ENCODE results near the gene CORO1C.

CORO1C gene

DNA sequence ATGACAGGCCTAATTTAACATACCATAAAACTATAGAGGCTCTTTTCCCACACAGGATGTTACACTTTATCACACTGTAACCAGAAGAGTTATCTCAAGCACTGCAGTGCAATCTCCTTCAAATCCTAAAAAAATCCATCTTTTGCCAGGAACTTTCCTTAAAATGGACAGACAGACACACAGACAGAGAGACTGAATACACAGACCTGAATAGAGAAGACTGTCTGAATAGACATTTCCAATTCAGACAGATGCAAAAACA, 6.5 kb downstream of the CORO1C start:
- no peak for DNase-seq (ENCODE audit: low read depth in 3 of 3)

- DNase-seq (ENCODE audit: low read depth in 3 of 3): no peak
Observed at GRCh38 chr12:108724054-108724889, 7.0 kb downstream of the CORO1C start.

DNA sequence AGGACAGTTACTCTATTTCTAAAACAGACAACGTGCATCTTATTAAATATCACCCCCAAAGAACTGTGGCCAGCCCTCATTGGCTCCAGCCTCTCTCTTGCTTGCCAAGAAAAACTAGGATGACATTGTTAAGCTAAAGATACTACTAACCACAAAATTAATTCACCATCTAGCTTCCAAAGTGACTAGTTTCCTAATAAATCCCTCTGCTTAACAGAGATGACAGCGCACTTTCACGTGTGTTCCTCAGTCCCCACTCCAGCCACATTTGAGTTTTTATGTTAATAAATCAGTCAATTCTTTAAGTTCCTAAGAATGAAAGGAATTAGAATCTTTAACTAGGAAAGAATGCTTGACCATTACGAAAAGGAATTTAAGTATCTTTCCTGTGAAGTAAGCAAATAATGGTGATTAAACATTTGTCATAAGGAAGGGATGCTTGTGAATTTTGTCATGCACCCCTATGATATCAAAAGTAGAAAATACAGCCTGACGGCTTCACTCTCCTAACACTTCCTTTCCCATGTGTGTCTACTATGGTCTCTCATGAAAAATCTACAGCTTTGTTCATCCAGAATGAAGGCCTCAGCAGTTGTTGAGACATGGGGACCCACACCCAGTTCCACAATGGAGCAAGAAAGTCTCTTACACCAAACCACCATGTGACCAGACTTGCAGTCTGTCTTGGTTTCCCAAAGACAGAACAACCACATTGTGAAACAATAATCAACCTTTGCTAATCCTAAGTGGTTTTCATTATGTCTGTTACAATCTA, 8.1 kb downstream of the CORO1C start:
- DNase-seq (ENCODE audit: low read depth in 3 of 3): no peak

DNA sequence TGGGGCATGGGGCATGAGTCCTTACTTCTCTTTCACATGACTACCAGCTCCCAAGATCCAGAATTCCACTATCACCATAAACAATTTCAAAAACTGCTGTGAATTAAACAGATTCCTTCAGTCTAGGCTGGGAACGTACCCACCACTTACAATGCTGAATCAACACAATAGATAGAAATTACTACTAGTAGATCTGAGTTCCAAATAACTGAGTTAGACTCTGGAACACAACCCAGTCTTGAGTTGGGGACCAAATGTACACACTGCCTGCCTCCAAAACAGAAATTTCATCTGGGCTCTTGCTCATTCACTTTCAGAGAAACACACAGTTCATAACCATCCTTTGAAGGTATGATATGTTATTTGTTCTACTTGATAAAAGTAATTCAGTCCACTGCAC, 8.9 kb downstream of the CORO1C start:
- DNase-seq (ENCODE audit: low read depth in 3 of 3): no peak

GRCh38 chr12:108721824-108722223, 9.5 kb downstream of the CORO1C start:
- no peak for DNase-seq (ENCODE audit: low read depth in 3 of 3)

DNA sequence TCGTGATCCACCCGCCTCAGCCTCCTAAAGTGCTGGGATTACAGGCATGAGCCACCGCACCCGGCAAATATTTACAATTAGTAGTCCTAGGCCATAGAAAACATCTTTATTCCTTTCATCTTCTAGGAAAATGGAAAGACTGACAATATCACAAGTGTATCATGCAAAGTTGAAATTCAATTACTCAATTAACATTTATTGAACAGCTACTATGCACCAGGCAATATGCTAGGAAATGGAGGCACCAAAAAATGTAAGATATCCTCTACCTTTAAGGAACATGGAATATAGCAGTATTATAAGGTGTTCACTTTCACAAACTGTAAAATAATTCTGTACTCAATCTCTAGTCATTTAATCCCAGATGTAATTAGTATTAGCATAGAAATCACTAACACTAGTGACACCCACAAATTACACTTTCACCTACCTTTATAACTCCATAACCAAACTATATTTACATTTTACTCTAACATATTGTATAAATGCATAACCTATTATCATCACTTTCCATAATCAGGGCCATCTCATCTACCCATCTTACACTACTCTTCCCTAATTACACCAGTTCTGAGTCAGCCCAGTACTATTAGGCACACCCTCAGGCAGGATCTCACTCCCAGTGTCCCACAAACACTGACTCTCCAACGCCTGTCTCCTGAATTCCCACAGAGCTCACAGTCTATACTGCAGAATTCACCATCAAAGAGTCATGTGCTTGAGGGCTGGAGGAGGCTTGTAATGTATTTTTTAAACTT, 10.4 kb downstream of the CORO1C start:
- DNase-seq (ENCODE audit: low read depth in 3 of 3): no peak

DNA sequence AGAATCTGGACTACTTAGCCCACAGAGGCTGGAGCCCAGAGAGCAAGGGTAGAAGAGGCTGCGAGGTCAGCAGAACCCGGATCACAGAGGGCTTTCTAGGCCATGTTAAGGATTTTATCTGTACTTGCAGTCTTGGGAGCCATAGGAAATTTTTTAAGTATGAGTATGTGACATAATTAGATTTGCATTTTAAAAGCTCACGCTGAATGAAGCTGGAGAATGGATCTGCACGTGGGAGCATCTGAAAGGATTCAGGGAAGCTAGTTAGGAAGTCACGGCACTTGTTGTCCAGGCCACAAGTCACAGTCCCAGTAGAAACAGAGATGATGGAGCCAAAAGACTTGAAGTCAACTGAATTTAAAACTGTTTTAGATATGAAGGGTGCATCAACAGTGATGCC, 14.1 kb downstream of the CORO1C start:
- no peak for DNase-seq (ENCODE audit: low read depth in 3 of 3)

- no peak for DNase-seq (ENCODE audit: low read depth in 3 of 3)
Observed at GRCh38 chr12:108714866-108715265, 16.5 kb downstream of the CORO1C start.

GRCh38 chr12:108713471-108713870, 17.8 kb downstream of the CORO1C start:
- no peak for DNase-seq (ENCODE audit: low read depth in 3 of 3)

DNA sequence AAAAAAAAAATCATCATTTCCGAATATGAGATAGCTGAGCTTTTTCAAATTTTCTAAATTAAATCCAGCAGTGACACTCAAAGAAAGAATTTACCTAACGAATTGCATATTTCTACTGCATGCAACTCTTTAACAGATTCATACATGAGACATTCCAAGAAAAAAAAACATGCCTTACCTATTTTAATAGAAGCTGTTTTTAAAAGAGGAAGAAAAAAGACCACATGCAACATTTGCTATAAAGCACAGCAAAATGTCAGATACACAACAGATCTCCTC, 18.5 kb downstream of the CORO1C start:
- DNase-seq (ENCODE audit: low read depth in 3 of 3): no peak

DNA sequence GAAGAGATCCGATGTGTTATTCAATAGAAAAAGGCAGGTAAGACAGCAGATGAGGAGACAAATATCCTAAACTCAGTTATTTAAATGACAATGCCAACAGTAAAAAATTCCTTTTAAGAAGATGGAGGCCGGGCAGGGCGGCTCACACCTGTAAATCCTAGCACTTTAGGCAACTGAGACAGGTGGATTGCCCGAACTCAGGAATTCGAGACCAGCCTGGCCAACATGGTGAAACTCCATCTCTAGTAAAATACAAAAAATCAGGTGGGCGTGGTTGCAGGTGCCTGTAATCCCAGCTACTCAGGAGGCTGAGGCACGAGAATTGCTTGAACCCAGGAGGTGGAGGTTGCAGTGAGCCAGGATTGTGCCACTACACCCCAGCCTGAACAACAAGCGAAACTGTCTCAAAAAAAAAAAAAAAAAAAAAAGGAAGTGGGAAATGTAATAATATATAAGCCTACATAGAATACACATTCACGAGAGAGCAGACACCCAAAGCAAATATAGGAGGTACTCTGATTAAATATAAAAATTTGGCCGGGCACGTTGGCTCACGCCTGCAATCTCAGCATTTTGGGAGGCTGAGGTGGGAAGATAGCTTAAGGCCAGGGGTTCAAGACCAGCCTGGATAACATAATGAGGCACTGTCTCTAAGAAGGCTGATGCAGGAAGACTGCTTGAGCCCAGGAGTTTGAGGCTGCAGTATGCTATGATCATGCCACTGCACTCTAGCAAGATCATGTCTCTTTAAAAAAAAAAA, 19.0 kb downstream of the CORO1C start:
- DNase-seq (ENCODE audit: low read depth in 3 of 3): no peak

DNA sequence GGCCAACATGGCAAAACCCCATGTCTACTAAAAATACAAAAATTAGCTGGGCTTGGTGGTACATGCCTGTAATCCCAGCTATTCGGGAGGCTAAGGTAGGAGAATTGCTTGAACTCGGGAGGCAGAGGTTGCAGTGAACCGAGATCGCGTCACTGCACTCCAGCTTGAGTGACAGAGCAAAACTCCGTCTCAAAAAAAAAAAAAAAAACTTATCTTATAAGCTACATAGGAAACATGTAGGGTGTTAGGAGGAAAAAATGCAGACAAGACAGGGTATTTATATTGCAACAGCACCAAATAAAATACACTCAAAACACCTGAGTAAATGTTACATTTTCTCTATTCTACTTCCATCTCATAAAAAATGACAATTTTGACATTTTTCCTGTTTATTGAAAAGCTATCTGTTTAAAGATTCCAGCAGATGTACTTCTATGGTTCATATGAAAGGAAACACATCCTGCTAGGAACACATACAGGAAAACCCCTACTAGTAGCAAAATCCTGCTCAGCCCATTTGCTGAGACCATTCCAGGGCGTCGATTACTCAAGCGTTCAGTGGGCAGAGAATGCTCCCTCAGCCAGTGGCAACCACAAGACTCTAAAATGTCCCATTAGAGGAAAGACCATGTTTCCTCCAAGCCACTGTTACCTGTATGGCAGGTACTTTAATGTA, 19.7 kb downstream of the CORO1C start:
- DNase-seq (ENCODE audit: low read depth in 3 of 3): no peak

DNA sequence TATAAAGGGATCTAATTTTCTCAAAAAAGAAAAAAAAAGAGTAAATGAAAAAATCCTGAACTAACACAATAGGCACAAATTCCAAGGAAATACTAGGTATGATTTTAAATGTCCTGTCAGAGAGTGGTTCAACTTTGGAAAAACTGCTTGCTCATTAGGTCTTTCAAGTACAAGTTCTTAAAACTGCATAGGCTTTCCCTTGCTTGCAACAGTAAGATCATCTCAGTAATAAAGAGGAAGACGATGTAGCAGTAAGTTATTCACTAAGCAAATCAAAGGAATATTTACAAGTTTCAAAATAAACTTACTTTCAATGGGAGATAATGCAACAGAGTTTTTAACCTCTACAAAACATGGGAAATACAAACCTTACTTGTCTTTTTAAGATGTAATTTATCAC, 21.6 kb downstream of the CORO1C start:
- DNase-seq (ENCODE audit: low read depth in 3 of 3): no peak

DNA sequence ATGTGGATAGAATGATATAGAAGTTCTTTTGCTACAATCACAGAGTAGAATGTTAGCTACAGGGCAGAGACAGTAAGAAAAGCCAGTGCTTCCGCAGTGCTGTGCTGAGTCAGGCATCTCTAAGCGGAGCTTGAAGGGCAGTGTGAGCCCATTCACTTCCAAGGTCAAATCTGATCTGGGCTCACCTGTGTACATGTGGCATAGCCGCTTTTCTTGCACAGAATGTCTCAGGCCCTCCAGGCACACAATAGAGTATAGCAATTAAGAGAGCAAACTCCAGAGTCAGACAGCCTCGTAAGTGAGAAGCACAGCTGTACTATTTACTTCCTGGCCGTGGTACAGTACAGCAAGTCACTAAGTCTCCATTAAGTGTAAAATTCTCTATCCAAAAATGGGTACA, 26.8 kb downstream of the CORO1C start:
- DNase-seq (ENCODE audit: low read depth in 3 of 3): no peak

DNA sequence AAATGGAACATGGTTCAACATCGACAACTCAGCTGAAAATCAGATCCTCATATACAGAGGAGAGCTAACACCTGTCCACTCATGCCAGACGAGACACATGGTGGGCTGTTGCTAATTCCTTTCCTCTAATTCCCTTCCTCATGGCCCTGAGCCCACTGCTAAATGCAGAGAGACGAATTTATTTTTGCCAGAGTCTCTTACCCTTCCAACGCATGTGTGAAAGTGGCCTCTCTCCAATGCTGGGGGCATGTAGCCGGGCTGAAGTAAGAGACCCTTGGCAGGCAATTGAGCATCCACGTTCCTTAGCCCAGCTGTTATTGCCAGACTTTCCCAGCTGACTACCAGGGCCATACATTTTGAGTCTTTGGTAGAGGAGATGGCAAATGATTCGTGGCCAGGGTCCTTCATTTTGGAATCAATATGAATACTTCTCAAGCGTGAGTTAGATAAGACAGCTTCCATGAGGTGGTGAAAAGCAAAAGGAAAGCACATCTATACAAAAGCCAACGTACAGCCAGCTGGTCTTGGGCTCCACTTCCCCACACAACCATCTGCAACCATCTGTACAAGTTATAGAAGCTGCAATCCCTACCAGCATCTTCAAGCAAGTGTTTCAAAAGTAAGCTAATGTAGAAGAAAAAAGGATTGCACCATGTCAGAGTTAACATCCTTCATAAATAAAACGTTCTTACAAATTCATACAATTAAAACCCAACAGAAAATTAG, 28.6 kb downstream of the CORO1C start:
- DNase-seq (ENCODE audit: low read depth in 3 of 3): no peak

DNA sequence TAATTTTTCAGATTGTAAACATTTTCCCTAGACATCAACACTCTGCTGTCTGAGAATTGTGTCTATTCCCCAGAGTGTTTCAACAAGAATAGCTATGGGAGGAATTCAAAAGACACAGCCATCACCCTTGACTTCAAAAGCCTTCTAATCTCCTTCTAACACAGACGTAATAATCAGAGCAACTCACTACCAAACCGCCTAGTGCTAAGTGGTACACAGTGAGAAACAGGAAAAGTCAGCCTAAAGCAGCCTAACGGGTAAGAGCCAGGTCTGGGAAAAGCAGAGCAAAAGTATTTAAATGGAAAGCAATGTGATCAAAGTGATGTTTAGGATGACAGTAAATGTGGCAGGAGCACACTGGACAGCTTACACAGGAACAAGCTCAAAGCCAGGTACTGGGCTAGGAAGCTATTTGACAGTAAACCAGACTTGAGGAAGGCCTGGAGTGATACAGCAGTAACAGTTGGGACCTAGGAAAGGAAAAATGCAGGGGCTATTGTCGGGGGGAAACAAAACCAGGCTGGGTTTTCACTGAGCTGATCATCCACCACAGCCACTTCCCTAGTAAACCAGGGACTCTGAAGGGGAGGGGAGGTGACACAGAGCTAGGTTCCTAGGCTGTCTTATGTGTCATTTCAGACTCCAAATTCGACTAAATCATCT, 29.4 kb downstream of the CORO1C start:
- no peak for DNase-seq (ENCODE audit: low read depth in 3 of 3)

- no peak for DNase-seq (ENCODE audit: low read depth in 3 of 3)
Observed at GRCh38 chr12:108700833-108701541, 30.3 kb downstream of the CORO1C start.

DNA sequence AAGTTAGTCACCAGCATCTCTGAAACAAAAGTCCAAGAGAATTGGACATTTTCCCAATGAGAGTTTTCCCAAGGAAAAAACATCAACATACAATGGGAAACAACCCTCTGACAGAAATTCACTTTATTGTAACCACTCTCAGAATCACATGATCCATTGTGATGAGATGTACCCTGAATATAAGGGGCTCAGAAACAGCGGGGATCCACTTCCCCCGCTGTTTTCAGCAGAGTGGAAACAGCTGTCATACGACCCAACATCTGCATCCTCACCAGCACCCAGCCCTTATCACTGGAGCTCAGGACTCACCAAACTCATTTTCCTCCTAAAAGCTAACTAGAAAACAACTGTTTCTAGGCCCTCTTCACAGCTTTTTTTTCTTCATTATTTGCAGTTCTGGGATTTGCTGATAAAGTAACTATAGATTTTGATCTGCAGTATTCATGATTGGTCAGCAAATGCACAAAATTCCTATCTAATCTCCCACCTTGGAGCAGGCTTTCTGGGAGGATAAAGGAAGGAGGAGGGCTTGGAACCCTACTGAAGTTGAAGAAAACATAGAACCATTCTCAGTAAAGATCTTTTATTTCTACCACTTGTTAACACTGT, 31.3 kb downstream of the CORO1C start:
- no peak for DNase-seq (ENCODE audit: low read depth in 3 of 3)

GRCh38 chr12:108697905-108698304, 33.4 kb downstream of the CORO1C start:
- DNase-seq (ENCODE audit: low read depth in 3 of 3): no peak

DNA sequence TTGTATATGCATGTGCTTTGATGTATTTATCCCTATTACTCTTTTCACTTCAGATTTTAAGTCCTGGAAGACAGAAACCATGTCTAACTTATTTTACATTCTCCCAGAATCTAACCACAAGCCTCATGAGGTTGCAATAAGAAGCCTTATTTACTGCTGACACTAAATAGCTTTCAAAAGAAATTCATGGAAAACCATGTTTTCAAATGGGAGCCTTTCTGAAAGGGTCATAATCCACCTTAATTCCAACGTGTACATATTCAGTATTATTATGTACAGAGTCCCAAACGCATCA, 34.4 kb downstream of the CORO1C start:
- no peak for DNase-seq (ENCODE audit: low read depth in 3 of 3)
